ENCODE measurements around the gene BORCS5.

Gene BORCS5

DNA sequence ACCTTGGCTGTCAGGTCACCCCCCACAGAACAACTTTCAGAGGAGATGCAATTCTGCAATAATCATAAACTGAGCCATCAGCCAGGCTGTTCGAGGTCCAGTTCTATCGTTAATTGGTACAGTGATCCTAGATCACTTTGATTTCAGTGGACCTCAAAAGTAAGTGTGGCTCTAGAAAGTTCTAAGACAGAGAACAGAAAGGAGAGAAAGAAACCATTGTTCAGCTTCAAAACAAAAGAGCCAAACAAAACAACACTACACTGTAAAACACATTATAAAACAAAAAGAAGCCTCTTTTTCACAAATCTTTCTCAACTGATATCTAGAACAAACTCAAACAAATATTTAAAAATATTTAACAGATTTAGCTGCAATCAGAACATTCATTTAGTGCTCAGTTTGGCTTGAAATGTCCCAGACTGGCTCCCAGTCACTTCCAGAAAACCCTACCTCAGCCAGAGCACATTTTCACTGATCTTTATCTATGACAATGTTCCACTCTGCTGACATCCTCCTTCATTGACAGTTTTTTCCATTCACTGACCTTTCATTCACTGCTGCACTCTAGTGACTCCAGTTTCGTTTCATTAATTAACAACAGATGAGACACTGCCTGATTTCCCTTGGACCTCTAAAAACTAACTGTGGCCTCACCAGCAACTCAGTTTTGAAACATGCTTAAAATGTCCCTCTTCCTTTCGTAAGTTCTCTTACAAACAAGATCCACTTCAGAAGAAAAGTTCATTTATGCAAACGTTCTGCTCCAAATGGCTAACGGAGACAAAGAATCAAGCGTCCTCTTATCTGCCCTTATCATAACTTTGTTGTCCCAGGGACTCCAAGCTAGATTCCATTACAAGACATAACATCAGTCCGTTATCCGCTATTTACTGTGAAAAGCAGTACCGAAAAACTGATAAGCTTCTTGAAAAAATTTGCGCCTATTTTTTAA lies 148.9 kb downstream of the BORCS5 start:
- Histone ChIP-seq H3K4me1 (ENCODE audit: low read length) (no peaks in the 10 kb centered on the region), H3K79me2 (ENCODE audit: low read length) (peaks cover 19% of the 10 kb centered on the region; the same call in 1 of the 2 replicates), H3K27me3 (replicated peaks; ENCODE audit: insufficient read depth, low read length) (no peaks in the 10 kb centered on the region), H2AFZ (ENCODE audit: low read length) (no peak overlapping the region), H3K27ac (ENCODE audit: low read length) (no peak overlapping the region), H3K9me3 (replicated peaks; ENCODE audit: insufficient read depth, low read length) (no peaks in the 10 kb centered on the region), H3K36me3 (replicated peaks; ENCODE audit: insufficient read depth, low read length) (no peaks in the 10 kb centered on the region), H3K9ac (ENCODE audit: low read length) (no peak overlapping the region), H3F3A (ENCODE audit: insufficient read depth, low read length) (no peaks in the 10 kb centered on the region), H3K9me2 (replicated peaks; ENCODE audit: insufficient read depth, low read length) (no peaks in the 10 kb centered on the region), H4K20me1 (ENCODE audit: insufficient read depth, low read length) (no peaks in the 10 kb centered on the region), H3K4me3 (ENCODE audit: low read length) (no peak overlapping the region), H3K4me2 (ENCODE audit: low read depth, low read length) (no peak overlapping the region)
- no peak for TF ChIP-seq EZH2 (optimal IDR thresholded peaks at IDR 0.05; ENCODE audit: low read depth, low read length)
- TF ChIP-seq, protein P1, sequence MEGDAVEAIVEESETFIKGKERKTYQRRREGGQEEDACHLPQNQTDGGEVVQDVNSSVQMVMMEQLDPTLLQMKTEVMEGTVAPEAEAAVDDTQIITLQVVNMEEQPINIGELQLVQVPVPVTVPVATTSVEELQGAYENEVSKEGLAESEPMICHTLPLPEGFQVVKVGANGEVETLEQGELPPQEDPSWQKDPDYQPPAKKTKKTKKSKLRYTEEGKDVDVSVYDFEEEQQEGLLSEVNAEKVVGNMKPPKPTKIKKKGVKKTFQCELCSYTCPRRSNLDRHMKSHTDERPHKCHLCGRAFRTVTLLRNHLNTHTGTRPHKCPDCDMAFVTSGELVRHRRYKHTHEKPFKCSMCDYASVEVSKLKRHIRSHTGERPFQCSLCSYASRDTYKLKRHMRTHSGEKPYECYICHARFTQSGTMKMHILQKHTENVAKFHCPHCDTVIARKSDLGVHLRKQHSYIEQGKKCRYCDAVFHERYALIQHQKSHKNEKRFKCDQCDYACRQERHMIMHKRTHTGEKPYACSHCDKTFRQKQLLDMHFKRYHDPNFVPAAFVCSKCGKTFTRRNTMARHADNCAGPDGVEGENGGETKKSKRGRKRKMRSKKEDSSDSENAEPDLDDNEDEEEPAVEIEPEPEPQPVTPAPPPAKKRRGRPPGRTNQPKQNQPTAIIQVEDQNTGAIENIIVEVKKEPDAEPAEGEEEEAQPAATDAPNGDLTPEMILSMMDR (IDR thresholded peaks at IDR 0.05; ENCODE audit: low read length): no peak
- TF ChIP-seq EZH2phosphoT487 (IDR thresholded peaks at IDR 0.05; ENCODE audit: low read length): no peak
- DNase-seq: no peak

DNA sequence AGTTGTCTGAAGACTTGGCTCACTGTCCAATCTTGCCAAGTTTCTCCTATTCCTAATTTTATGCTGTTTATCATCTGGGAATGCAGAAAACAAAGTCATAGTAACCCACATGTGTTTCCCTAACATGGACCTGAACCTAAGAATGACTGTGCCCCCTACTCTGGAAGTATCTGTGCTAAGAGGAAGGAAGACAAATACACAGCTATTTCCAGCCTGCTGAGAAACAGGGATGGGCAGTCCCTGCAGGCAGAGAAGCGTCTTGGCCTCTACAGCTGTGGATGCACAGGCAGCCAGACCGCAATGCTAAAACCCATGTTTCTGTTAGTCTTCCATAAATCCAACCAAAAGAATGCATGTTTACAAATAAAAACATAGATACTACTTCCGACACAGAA lies 149.6 kb downstream of the BORCS5 start:
- no peak overlapping the region for H3K9ac ChIP-seq (ENCODE audit: low read length)
- H3K27me3 ChIP-seq (replicated peaks; ENCODE audit: insufficient read depth, low read length): no peaks in the 10 kb centered on the region
- no peak overlapping the region for H3K4me2 ChIP-seq (ENCODE audit: low read depth, low read length)
- H3K9me2 ChIP-seq (replicated peaks; ENCODE audit: insufficient read depth, low read length): no peaks in the 10 kb centered on the region
- no peak for TF ChIP-seq EZH2 (optimal IDR thresholded peaks at IDR 0.05; ENCODE audit: low read depth, low read length)
- DNase-seq: no peak
- H3K27ac ChIP-seq (ENCODE audit: low read length): no peak overlapping the region
- H3F3A ChIP-seq (ENCODE audit: insufficient read depth, low read length): no peaks in the 10 kb centered on the region
- H3K9me3 ChIP-seq (replicated peaks; ENCODE audit: insufficient read depth, low read length): no peaks in the 10 kb centered on the region
- H4K20me1 ChIP-seq (ENCODE audit: insufficient read depth, low read length): no peaks in the 10 kb centered on the region
- H3K36me3 ChIP-seq (replicated peaks; ENCODE audit: insufficient read depth, low read length): no peaks in the 10 kb centered on the region
- no peaks in the 10 kb centered on the region for H3K4me1 ChIP-seq (ENCODE audit: low read length)
- H2AFZ ChIP-seq (ENCODE audit: low read length): no peak overlapping the region
- H3K4me3 ChIP-seq (ENCODE audit: low read length): no peak overlapping the region
- H3K79me2 ChIP-seq (ENCODE audit: low read length): peaks cover 19% of the 10 kb centered on the region; the same call in 1 of the 2 replicates

DNA sequence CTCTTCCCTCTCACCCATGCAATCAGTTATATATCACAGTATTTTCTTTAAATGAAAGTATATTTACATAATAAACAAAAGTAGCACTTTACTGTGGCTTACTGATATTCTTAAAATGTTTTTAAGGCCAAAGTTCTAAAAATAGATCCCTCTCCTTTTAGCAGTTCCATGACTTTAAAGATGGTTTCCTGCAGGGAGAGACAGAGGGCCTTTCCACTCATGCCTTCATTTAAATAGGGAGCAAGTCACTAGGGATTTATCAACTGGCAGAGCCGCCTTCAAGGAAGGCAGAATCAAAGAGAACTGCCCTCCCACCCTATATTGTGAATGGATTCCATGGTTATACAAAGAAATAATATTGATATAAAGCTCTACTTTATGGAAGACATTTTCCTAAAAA lies 150.2 kb downstream of the BORCS5 start:
- Histone ChIP-seq H3K79me2 (ENCODE audit: low read length) (peaks cover 19% of the 10 kb centered on the region; the same call in 1 of the 2 replicates), H3K27ac (ENCODE audit: low read length) (no peak overlapping the region), H3K9me3 (replicated peaks; ENCODE audit: insufficient read depth, low read length) (no peaks in the 10 kb centered on the region), H3F3A (ENCODE audit: insufficient read depth, low read length) (no peaks in the 10 kb centered on the region), H3K9ac (ENCODE audit: low read length) (no peak overlapping the region), H3K9me2 (replicated peaks; ENCODE audit: insufficient read depth, low read length) (no peaks in the 10 kb centered on the region), H2AFZ (ENCODE audit: low read length) (no peak overlapping the region), H3K27me3 (replicated peaks; ENCODE audit: insufficient read depth, low read length) (no peaks in the 10 kb centered on the region), H3K4me2 (ENCODE audit: low read depth, low read length) (no peak overlapping the region), H3K36me3 (replicated peaks; ENCODE audit: insufficient read depth, low read length) (no peaks in the 10 kb centered on the region), H3K4me1 (ENCODE audit: low read length) (no peaks in the 10 kb centered on the region), H3K4me3 (ENCODE audit: low read length) (no peak overlapping the region), H4K20me1 (ENCODE audit: insufficient read depth, low read length) (no peaks in the 10 kb centered on the region)
- DNase-seq: no peak
- TF ChIP-seq, protein P1 (IDR thresholded peaks at IDR 0.05; ENCODE audit: low read length): no peak
- TF ChIP-seq EZH2 (optimal IDR thresholded peaks at IDR 0.05; ENCODE audit: low read depth, low read length) (no peak), EZH2phosphoT487 (IDR thresholded peaks at IDR 0.05; ENCODE audit: low read length) (no peak)

DNA sequence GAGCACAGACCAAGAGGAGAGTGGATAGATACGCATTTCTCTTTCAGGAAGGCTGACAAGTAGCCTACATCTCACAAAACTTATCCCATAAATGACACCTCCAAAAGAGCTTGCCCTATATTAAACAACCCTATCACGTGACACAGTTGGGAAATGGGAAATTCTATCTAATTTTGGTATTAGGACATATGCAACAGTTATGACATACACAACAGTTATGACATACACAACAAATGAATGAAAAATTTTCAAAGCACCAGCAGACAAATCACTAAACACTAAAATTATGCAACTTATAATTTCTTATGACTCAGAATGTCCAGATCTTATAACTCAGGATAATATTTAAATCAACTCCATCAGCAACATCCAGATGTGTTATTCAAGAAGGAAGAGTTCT lies 151.7 kb downstream of the BORCS5 start:
- peaks cover 19% of the 10 kb centered on the region; the same call in 1 of the 2 replicates for H3K79me2 ChIP-seq (ENCODE audit: low read length)
- H3K9me3 ChIP-seq (replicated peaks; ENCODE audit: insufficient read depth, low read length): no peaks in the 10 kb centered on the region
- H3K4me2 ChIP-seq (ENCODE audit: low read depth, low read length): no peak overlapping the region
- no peaks in the 10 kb centered on the region for H3K4me1 ChIP-seq (ENCODE audit: low read length)
- H3K9me2 ChIP-seq (replicated peaks; ENCODE audit: insufficient read depth, low read length): no peaks in the 10 kb centered on the region
- H4K20me1 ChIP-seq (ENCODE audit: insufficient read depth, low read length): no peaks in the 10 kb centered on the region
- no peak overlapping the region for H3K4me3 ChIP-seq (ENCODE audit: low read length)
- TF ChIP-seq EZH2phosphoT487 (IDR thresholded peaks at IDR 0.05; ENCODE audit: low read length): no peak
- no peak for TF ChIP-seq EZH2 (optimal IDR thresholded peaks at IDR 0.05; ENCODE audit: low read depth, low read length)
- TF ChIP-seq, protein P1 (IDR thresholded peaks at IDR 0.05; ENCODE audit: low read length): no peak
- no peaks in the 10 kb centered on the region for H3K36me3 ChIP-seq (replicated peaks; ENCODE audit: insufficient read depth, low read length)
- DNase-seq: no peak
- H3F3A ChIP-seq (ENCODE audit: insufficient read depth, low read length): no peaks in the 10 kb centered on the region
- H3K27me3 ChIP-seq (replicated peaks; ENCODE audit: insufficient read depth, low read length): no peaks in the 10 kb centered on the region
- H3K9ac ChIP-seq (ENCODE audit: low read length): no peak overlapping the region
- H2AFZ ChIP-seq (ENCODE audit: low read length): no peak overlapping the region
- H3K27ac ChIP-seq (ENCODE audit: low read length): no peak overlapping the region
